ENCODE results near the gene ING3.

Gene ING3

DNA sequence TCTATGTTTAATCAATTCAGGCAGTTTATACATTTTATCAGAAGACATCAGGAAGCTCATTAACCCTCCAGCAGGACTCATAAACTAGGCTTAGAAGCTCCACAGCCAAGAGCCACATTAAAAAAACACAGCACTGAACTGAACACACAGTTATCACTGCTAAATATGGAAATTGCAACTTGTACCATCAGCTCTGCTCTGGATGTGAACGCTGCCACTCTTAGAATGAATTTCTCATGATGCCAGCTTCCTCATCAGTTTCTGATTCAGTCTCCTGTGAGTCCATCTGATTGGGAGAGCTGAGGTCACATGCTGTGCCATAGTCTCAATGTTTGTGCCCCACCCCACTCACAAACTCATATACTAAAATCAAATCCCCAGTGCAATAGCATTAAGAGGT is 17.1 kb upstream of the ING3 start:
- TF ChIP-seq, protein P1, sequence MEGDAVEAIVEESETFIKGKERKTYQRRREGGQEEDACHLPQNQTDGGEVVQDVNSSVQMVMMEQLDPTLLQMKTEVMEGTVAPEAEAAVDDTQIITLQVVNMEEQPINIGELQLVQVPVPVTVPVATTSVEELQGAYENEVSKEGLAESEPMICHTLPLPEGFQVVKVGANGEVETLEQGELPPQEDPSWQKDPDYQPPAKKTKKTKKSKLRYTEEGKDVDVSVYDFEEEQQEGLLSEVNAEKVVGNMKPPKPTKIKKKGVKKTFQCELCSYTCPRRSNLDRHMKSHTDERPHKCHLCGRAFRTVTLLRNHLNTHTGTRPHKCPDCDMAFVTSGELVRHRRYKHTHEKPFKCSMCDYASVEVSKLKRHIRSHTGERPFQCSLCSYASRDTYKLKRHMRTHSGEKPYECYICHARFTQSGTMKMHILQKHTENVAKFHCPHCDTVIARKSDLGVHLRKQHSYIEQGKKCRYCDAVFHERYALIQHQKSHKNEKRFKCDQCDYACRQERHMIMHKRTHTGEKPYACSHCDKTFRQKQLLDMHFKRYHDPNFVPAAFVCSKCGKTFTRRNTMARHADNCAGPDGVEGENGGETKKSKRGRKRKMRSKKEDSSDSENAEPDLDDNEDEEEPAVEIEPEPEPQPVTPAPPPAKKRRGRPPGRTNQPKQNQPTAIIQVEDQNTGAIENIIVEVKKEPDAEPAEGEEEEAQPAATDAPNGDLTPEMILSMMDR (conservative IDR thresholded peaks at IDR 0.05; ENCODE audit: control insufficient read depth, insufficient read depth, low read depth, low read length), result no peak
- H3K4me3 ChIP-seq (ENCODE audit: control insufficient read depth, low read depth, low read length), result no peak overlapping the region

DNA sequence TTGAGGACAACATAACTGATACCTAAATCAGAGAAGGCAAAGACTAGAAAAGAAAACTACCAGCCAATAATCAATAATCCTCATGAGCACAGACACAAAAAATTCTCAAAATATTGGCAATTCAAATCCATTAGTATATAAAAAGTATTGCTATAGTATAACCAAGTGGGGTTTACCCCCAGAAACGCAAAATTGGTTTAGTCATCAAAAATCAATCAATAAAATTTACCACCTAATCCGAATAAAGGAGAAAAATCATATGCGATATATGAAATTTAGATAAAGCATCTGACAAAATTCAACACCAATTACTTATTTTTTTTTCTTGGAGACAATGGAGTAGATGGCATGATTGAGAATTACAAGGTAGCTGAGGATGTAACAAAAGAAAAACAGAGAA is 11.2 kb upstream of the ING3 start:
- no peak for DNase-seq (ENCODE audit: low read depth)
- TF ChIP-seq, protein P1 (conservative IDR thresholded peaks at IDR 0.05; ENCODE audit: control insufficient read depth, insufficient read depth, low read depth, low read length), result no peak
- H3K4me3 ChIP-seq (ENCODE audit: control insufficient read depth, low read depth, low read length), result no peak overlapping the region

More for the DNA sequence above, 17.1 kb upstream of the ING3 start:
- DNase-seq (ENCODE audit: low read depth), result no peak

DNA sequence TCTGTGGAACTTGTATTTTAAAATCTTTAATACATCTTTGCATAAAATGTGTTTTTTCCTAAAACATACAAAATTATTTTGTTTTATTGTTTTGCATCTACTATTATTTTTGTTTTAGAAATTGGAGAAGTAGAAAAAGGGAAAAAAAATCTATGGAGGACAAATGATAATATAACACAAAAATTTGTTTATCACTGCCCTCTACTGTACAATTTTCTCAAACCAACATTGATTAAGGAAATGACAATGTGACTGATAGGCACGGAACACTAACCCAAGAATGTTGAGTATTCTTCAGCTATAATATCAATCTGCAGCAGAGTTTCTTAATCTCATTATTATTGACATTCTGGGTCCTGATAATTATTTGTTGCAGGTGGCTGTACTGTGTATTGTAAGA is 9.5 kb upstream of the ING3 start:
- TF ChIP-seq, protein P1 (conservative IDR thresholded peaks at IDR 0.05; ENCODE audit: control insufficient read depth, insufficient read depth, low read depth, low read length), result peak; percentile 26
- DNase-seq (ENCODE audit: low read depth), result peak; percentile 16
- no peak overlapping the region for H3K4me3 ChIP-seq (ENCODE audit: control insufficient read depth, low read depth, low read length)

DNA sequence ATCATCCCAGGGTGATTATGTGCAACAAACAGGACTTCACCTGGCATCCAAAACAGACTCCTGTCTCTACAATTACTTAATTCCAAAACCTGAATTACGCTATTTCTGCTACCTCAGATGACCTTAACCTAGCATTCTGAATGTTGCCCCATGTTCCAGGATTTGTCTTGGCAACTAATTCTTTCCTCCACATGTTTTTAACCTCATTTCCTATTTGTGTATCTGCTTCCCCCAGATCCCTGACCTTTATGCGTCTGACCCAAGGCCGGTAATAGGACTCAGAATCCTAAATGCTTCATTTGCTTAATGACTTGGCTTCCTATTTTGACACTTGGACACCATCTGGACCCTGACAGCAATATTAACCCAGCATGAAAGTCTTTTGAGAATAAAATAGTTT is 8.7 kb upstream of the ING3 start:
- TF ChIP-seq, protein P1 (conservative IDR thresholded peaks at IDR 0.05; ENCODE audit: control insufficient read depth, insufficient read depth, low read depth, low read length), result no peak
- no peak for DNase-seq (ENCODE audit: low read depth)
- H3K4me3 ChIP-seq (ENCODE audit: control insufficient read depth, low read depth, low read length), result no peak overlapping the region

DNA sequence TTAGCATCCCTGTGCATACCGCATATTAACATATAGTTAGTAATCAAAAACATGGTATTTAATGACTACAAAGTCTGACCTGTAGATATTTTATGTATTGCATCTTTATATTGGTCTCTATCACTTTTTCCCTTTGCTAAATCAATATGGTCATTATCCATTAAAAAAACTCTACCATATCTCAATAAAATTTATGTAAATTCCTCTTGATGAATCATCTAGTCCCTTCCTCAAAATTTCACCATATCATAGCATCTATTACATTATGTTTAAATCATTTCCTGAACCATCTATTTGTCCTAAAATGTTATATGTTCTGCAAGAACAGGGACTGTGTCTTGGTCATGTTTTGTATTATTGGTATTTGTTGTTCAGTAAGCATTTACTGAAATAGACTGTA is 7.7 kb upstream of the ING3 start:
- DNase-seq (ENCODE audit: low read depth), result no peak
- TF ChIP-seq, protein P1 (conservative IDR thresholded peaks at IDR 0.05; ENCODE audit: control insufficient read depth, insufficient read depth, low read depth, low read length), result no peak
- no peak overlapping the region for H3K4me3 ChIP-seq (ENCODE audit: control insufficient read depth, low read depth, low read length)

DNA sequence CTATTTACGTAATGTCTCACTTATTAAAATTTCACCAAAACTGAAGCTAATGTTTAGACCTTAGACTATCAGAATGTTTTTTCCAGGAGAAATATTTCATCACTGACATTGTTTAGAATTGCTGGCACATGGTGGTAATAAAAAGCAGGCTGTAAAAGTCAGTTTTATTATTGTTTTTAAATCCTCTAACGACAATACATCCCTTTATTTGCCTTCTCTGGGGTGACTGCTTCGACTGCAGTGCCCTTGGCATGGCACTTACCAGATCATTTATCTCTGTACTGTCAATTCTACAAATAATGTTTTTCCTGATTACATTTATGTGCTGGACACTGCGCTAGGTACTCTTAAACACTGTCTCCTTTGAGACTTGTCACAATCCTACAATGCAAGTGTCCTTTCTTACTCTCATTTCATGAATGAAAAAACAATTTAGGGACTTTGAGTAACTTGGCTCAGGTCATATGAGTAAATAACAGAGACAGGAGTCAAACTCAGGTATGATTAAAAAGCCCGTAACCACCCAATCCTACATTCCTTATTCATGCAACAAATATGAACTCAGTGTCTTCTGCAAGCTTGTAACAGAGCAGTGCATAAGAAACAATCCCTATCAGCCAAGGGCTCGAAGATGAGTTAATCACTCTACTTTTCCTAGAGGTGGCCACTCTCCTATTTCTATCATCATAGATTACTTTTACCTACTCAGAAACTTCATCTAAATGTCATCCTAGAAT is 5.6 kb upstream of the ING3 start:
- TF ChIP-seq, protein P1 (conservative IDR thresholded peaks at IDR 0.05; ENCODE audit: control insufficient read depth, insufficient read depth, low read depth, low read length), result no peak
- no peak overlapping the region for H3K4me3 ChIP-seq (ENCODE audit: control insufficient read depth, low read depth, low read length)
- no peak for DNase-seq (ENCODE audit: low read depth)

Measured in fibroblast of mammary gland (primary cell).